ENCODE measurements around the gene PRG3.

- TF ChIP-seq MAX (IDR thresholded peaks at IDR 0.05; ENCODE audit: insufficient read depth, insufficient read length), result no peak
- TF ChIP-seq, protein P1, sequence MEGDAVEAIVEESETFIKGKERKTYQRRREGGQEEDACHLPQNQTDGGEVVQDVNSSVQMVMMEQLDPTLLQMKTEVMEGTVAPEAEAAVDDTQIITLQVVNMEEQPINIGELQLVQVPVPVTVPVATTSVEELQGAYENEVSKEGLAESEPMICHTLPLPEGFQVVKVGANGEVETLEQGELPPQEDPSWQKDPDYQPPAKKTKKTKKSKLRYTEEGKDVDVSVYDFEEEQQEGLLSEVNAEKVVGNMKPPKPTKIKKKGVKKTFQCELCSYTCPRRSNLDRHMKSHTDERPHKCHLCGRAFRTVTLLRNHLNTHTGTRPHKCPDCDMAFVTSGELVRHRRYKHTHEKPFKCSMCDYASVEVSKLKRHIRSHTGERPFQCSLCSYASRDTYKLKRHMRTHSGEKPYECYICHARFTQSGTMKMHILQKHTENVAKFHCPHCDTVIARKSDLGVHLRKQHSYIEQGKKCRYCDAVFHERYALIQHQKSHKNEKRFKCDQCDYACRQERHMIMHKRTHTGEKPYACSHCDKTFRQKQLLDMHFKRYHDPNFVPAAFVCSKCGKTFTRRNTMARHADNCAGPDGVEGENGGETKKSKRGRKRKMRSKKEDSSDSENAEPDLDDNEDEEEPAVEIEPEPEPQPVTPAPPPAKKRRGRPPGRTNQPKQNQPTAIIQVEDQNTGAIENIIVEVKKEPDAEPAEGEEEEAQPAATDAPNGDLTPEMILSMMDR (IDR thresholded peaks at IDR 0.05; ENCODE audit: extremely low read depth in 1 of 2, insufficient read depth in 1 of 2, low read depth in 1 of 2, low read length in 2 of 2), result no peak
- TF ChIP-seq POLR2A (IDR thresholded peaks at IDR 0.05; ENCODE audit: low read depth, low read length), result no peak
These were observed 36.1 kb upstream of the PRG3 start for GRCh38 chr11:57417056-57417455.

Data from endothelial cell of umbilical vein (primary cell).